SJCRH30 (cell line): ENCODE data around the gene PHAF1. TPM values are rescaled to one million over a fixed set of nuclear protein-coding genes. Genes with fewer than 3 reads are reported as not detected.

ENCODE experiments used
- DNase-seq, 2 experiments: peaks; one replicate each; pipeline ENCODE4 v3.0.0-alpha.2; 2015 to 2020
- H3K27ac ChIP-seq: fragments of 250-450 bp; sonication (Bioruptor Pico); 2 replicates; pipeline ENCODE4 v1.5.1; 2020; ENCODE audit warnings: mild to moderate bottlenecking, moderate library complexity
- H3K27me3 ChIP-seq: fragments of 250-450 bp; sonication (Bioruptor Pico); 2 replicates; pipeline ENCODE4 v1.5.1; 2020; ENCODE audit warnings: mild to moderate bottlenecking, moderate library complexity
- H3K36me3 ChIP-seq: fragments of 250-450 bp; sonication (Bioruptor Pico); 2 replicates; pipeline ENCODE4 v1.5.1; 2020; ENCODE audit warnings: mild to moderate bottlenecking, moderate library complexity
- H3K4me1 ChIP-seq: fragments of 250-450 bp; sonication (Bioruptor Pico); 2 replicates; pipeline ENCODE4 v1.5.1; 2020; ENCODE audit warnings: mild to moderate bottlenecking, moderate library complexity
- H3K4me3 ChIP-seq: fragments of 250-450 bp; sonication (Bioruptor Pico); 2 replicates; pipeline ENCODE4 v1.5.1; 2020; ENCODE audit warnings: mild to moderate bottlenecking, moderate library complexity
- H3K9me3 ChIP-seq: fragments of 250-450 bp; sonication (Bioruptor Pico); replicated peaks from 2 replicates; pipeline ENCODE4 v1.5.1; 2020; ENCODE audit warnings: mild to moderate bottlenecking, moderate library complexity
- total RNA-seq: library from RNA; depleted of rRNA; stranded (reverse); fragments of >200 nt; shearing (Covaris generic); gene quantifications from 2 replicates; pipeline ENCODE4 v1.2.3, GENCODE V29; 2014

PHAF1 gene
- total RNA-seq, 1 experiment from 2014 or later: 45.2 TPM

- Histone ChIP-seq H3K9me3 (no peaks in the 10 kb centered on the region), H3K27me3 (no peaks in the 10 kb centered on the region), H3K36me3 (peaks cover 44% of the 10 kb centered on the region), H3K4me3 (no peak overlapping the region), H3K4me1 (no peaks in the 10 kb centered on the region), H3K27ac (no peak overlapping the region)
- no peak for DNase-seq
Observed at GRCh38 chr16:67091906-67092566, 17.7 kb upstream of the PHAF1 start.

- Histone ChIP-seq H3K36me3 (peaks cover 48% of the 10 kb centered on the region), H3K27me3 (no peaks in the 10 kb centered on the region), H3K27ac (no peak overlapping the region), H3K4me1 (no peaks in the 10 kb centered on the region), H3K9me3 (no peaks in the 10 kb centered on the region), H3K4me3 (no peak overlapping the region)
- DNase-seq: no peak
Observed at GRCh38 chr16:67093098-67093726, 16.5 kb upstream of the PHAF1 start.

GRCh38 chr16:67098599-67098998, 11.1 kb upstream of the PHAF1 start:
- H3K27ac ChIP-seq: no peak overlapping the region
- DNase-seq: no peak

DNA sequence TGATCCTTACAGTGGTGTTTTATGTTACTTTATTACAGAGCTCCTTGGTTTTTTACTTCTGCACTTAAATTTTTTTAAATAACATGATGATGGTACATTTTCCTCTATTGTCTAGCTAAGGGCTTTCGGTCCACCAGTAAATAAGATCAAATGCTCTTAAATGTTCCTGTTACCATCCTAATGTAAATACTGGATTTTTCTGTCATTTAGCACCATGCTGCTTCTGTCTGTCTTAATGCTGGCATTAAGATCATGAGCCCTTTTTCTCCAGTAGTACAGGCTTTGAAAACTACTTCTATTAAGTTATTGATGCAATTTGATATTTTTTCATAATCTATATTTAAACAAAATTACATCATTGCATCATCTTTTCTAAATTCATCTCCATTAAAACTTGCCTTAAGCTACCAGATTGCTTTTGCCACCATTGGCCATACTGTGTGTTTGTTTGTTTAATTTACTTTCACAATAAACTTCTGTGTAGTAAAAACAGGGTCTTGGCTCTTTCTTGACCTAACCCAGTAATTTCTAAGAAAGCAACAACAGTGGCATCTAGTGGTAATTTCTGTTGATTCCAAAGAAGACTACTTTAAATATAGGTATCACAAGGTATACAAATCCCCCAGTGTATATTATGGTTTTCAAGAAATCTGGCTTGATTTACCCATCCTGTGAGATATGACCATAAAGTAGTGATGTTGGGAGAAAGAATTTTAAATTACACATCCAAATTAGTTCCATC, 9.0 kb upstream of the PHAF1 start:
- H3K27ac ChIP-seq: no peak overlapping the region

More at GRCh38 chr16:67098599-67098998, 11.1 kb upstream of the PHAF1 start:
- Histone ChIP-seq H3K4me1 (no peaks in the 10 kb centered on the region), H3K9me3 (no peaks in the 10 kb centered on the region; the same call in 1 of the 2 replicates), H3K36me3 (peaks cover 45% of the 10 kb centered on the region), H3K27me3 (no peaks in the 10 kb centered on the region), H3K4me3 (no peak overlapping the region)

DNA sequence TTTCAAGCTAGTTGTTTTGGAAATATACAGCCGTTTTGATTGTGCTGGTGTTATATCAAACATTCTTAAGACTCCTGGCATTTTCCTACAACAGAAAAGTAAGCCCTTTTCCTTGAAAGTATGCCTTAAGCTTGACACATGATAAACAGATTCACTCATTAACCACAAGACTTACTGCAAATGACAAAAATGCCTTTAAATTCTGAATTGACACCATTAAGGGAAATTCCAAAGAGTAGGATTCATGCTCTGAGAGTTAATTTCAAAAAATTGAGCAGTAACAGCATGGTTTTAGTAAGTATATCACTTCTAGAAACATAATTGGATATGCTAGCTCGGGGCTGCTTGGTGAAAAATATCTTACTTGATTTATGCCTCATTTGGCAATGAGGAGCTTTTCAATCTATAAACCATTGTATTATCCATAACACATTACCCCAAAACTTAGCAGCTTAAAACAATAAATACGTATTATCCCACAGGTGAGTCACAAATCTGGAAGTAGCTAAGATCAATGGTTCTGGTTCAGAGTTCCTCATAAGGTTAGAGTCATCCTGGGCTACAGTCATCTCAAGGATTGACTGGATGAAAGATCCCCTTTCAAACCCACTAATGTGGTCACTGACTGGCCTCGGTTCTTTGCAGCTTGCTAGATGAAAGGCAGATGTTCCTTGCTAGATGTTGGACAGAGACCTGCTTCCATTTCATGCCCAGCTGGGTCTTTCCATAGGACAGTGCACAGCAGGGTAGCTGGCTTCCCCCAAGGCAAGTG, 8.2 kb upstream of the PHAF1 start:
- DNase-seq: no peak
- Histone ChIP-seq H3K4me1 (no peaks in the 10 kb centered on the region), H3K4me3 (no peak overlapping the region), H3K36me3 (peaks cover 30% of the 10 kb centered on the region), H3K9me3 (no peaks in the 10 kb centered on the region; the same call in 1 of the 2 replicates), H3K27ac (no peak overlapping the region), H3K27me3 (no peaks in the 10 kb centered on the region)

More for the DNA sequence above, 9.0 kb upstream of the PHAF1 start:
- no peak for DNase-seq
- Histone ChIP-seq H3K4me3 (no peak overlapping the region), H3K9me3 (no peaks in the 10 kb centered on the region; the same call in 1 of the 2 replicates), H3K27me3 (no peaks in the 10 kb centered on the region), H3K4me1 (no peaks in the 10 kb centered on the region), H3K36me3 (peaks cover 36% of the 10 kb centered on the region)

DNA sequence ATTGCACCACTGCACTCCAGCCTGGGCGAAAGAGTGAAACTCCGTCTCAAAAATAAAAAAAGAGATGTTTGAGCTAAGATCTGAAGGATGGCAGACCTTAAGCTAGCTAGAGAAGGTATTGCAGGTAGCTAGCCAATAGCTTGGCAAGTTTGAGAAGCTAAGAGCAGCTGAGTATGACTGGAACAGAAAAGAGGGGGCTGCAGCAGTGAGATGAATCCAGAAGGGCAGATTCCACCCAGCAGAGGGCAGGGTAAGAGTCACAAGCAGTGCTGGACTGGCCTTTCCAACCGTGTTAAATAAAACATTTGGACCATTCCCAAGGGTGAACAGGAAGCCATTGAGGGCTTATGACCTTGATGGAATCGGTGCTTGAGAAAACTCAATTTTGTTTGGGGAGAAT, 5.7 kb upstream of the PHAF1 start:
- no peak overlapping the region for H3K27ac ChIP-seq
- peaks cover 17% of the 10 kb centered on the region for H3K36me3 ChIP-seq
- H3K27me3 ChIP-seq: no peaks in the 10 kb centered on the region
- H3K4me3 ChIP-seq: no peak overlapping the region
- H3K9me3 ChIP-seq: no peaks in the 10 kb centered on the region; the same call in 1 of the 2 replicates
- peak; percentile 46 to 59 for DNase-seq
- H3K4me1 ChIP-seq: peaks cover 4% of the 10 kb centered on the region; the same call in 1 of the 2 replicates

DNA sequence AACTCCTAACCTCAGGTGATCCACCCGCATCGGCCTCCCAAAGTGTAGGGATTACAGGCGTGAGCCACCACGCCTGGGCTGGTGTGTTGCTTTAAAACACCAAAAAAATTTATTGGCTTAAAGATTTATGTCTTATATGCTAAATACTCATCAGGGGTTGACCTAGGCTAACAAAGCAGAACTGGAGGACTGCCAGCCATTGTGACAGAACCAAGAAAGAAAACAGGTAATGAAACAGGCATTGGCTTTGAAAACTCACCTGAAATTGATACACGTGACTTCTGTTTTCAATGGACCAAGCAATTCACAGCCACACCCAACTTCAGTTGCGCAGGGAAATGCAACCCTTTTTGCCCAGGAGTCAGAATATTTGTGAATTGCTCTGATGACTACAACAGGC, 4.9 kb upstream of the PHAF1 start:
- Histone ChIP-seq H3K27ac (no peak overlapping the region), H3K4me3 (no peak overlapping the region)

DNA sequence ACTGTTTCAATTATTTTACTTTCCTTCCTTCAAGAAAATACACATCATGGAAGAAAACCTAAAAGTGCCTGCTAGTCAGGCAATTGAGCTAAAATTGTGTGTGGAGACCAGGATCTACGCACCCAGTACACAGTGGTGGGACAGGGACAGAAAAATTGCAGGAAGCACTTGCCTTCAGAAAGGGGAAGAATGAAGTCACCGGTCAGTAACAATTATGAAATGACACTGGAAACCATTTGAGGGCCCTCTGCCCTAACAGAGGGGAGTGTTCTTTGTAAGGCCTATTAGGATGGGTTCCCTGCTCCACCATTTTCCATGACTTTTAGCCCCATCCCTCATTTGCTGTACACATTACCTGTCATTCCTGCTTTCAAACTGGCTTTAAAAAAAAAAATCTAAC, 4.5 kb upstream of the PHAF1 start:
- Histone ChIP-seq H3K4me3 (no peak overlapping the region), H3K27me3 (no peaks in the 10 kb centered on the region), H3K4me1 (peaks cover 4% of the 10 kb centered on the region; the same call in 1 of the 2 replicates), H3K36me3 (peaks cover 7% of the 10 kb centered on the region), H3K27ac (no peak overlapping the region), H3K9me3 (no peaks in the 10 kb centered on the region; the same call in 1 of the 2 replicates)
- no peak for DNase-seq

More for the DNA sequence above, 4.9 kb upstream of the PHAF1 start:
- DNase-seq: no peak
- peaks cover 11% of the 10 kb centered on the region for H3K36me3 ChIP-seq
- peaks cover 4% of the 10 kb centered on the region; the same call in 1 of the 2 replicates for H3K4me1 ChIP-seq
- no peaks in the 10 kb centered on the region for H3K27me3 ChIP-seq
- H3K9me3 ChIP-seq: no peaks in the 10 kb centered on the region; the same call in 1 of the 2 replicates

- Histone ChIP-seq H3K36me3 (peaks cover 6% of the 10 kb centered on the region; the same call in 1 of the 2 replicates), H3K4me3 (no peak overlapping the region), H3K27ac (no peak overlapping the region), H3K9me3 (no peaks in the 10 kb centered on the region; the same call in 1 of the 2 replicates), H3K4me1 (peaks cover 7% of the 10 kb centered on the region; the same call in 1 of the 2 replicates), H3K27me3 (no peaks in the 10 kb centered on the region)
- no peak for DNase-seq
Observed at GRCh38 chr16:67105881-67106280, 3.9 kb upstream of the PHAF1 start.

DNA sequence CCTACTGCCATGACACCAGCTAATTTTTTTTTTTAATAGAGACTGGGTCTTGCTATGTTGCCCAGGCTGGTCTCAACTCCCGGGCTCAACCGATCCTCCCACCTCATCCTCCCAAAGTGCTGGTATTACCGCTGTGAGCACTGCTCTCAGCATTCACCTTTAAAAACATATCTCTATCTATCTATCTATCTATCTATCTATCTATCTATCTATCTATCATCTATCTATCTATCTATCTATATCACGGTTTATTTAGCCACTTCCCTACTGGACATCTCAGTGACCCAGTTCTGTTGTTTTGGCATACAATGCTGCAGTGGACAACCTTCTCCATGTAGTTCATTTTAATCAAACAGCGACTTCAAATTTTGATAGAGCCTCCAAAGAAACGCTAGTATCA, 1.3 kb upstream of the PHAF1 start:
- Histone ChIP-seq H3K27ac (no peak overlapping the region), H3K4me1 (peaks cover 10% of the 10 kb centered on the region; the same call in 1 of the 2 replicates), H3K27me3 (no peaks in the 10 kb centered on the region), H3K4me3 (peak overlapping the region; percentile 82; the same call in 1 of the 2 replicates), H3K9me3 (no peaks in the 10 kb centered on the region), H3K36me3 (no peaks in the 10 kb centered on the region)
- DNase-seq: no peak

DNA sequence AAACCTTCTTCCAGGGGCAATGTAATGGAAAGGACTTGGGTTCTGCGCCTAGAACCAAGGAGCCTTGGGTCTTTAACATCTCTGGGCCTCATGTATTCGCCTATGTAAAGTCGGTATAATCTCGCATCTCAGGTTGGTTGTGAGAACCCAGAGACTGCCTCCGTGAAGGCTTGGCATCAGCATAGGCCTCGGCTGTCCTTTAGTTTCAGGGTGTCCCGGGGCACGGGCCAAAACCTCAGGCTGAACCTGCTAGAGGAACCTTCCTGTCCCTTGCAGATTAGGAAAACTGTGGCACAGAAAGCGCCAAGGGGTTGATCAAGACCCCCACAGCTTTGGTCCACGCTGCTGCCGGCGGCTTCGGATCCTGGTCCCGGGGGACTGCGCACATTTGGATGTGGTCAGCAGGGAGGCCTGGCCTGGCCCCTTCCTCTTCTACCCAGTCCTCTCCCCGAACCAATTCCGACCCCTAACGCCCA, 772 bp upstream of the PHAF1 start:
- no peak for DNase-seq
- H3K27me3 ChIP-seq: no peaks in the 10 kb centered on the region
- H3K4me1 ChIP-seq: peaks cover 10% of the 10 kb centered on the region; the same call in 1 of the 2 replicates
- H3K27ac ChIP-seq: peak overlapping the region; percentile 46
- no peaks in the 10 kb centered on the region for H3K36me3 ChIP-seq
- H3K9me3 ChIP-seq: no peaks in the 10 kb centered on the region
- H3K4me3 ChIP-seq: peak overlapping the region; percentile 82

DNA sequence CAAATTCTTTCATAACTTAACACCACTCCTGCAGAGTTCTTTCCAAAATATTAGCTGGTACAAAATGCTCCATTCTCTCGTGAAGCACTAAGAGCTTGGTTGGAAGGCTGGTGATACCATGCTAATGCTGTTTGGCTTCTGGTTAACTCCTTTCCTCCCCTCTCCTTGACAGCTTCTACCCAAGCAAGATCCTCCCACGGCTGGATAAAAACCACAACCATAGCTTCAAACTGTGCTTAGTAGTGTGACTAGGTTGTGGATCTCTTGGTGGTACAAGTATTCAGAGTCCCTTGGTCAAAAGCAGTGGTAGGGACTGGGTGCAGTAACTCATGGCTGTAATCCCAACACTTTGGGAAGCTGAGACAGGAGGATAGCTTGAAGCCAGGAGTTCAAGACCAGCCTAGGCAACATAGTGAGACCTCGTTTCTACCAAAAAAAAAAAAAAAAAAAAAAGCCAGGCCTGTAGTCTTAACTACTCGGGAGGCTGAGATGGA, 2.3 kb downstream of the PHAF1 start:
- no peak overlapping the region for H3K4me3 ChIP-seq
- H3K36me3 ChIP-seq: peaks cover 3% of the 10 kb centered on the region; the same call in 1 of the 2 replicates
- no peak for DNase-seq
- H3K27me3 ChIP-seq: no peaks in the 10 kb centered on the region
- H3K27ac ChIP-seq: no peak overlapping the region
- no peaks in the 10 kb centered on the region for H3K9me3 ChIP-seq
- peaks cover 10% of the 10 kb centered on the region; the same call in 1 of the 2 replicates for H3K4me1 ChIP-seq

- DNase-seq: no peak
- Histone ChIP-seq H3K9me3 (no peaks in the 10 kb centered on the region), H3K27me3 (no peaks in the 10 kb centered on the region), H3K4me3 (no peak overlapping the region), H3K4me1 (peaks cover 10% of the 10 kb centered on the region; the same call in 1 of the 2 replicates), H3K27ac (no peak overlapping the region), H3K36me3 (peaks cover 3% of the 10 kb centered on the region; the same call in 1 of the 2 replicates)
Observed at GRCh38 chr16:67112591-67113399, 3.1 kb downstream of the PHAF1 start.
